Mesothelial cell of epicardium (in vitro differentiated cells): Measurements from ENCODE around the gene PHF2. TPM values are rescaled to one million over a fixed set of nuclear protein-coding genes. Genes with fewer than 3 reads are reported as not detected.

Source experiments
- DNase-seq, 2 experiments: peaks; one replicate each; pipeline ENCODE4 v3.0.0; 2021; ENCODE audit warnings: low spot score in 2 of 2; ENCODE audit not compliant: unreplicated experiment in 2 of 2
- H3K27ac Mint-ChIP-seq: 2 replicates; pipeline ENCODE4 v1.8.0; 2021; ENCODE audit warnings: mixed read lengths
- H3K27me3 Mint-ChIP-seq: 2 replicates; pipeline ENCODE4 v1.8.0; 2021; ENCODE audit warnings: low read depth, mixed read lengths
- H3K36me3 Mint-ChIP-seq: 2 replicates; pipeline ENCODE4 v1.8.0; 2021; ENCODE audit warnings: mixed read lengths
- H3K4me1 Mint-ChIP-seq: 2 replicates; pipeline ENCODE4 v1.8.0; 2021; ENCODE audit warnings: mixed read lengths
- H3K4me3 Mint-ChIP-seq: 2 replicates; pipeline ENCODE4 v1.8.0; 2021; ENCODE audit warnings: mild to moderate bottlenecking, moderate library complexity, mixed read lengths
- H3K9me3 Mint-ChIP-seq: 2 replicates; pipeline ENCODE4 v1.8.0; 2021; ENCODE audit warnings: mixed read lengths
- CTCF ChIP-seq: fragments of 200-600 bp; sonication (generic); IDR thresholded peaks from one replicate; pipeline ENCODE4 v1.5.0; 2021; ENCODE audit warnings: antibody characterized with exemption; ENCODE audit not compliant: unreplicated experiment
- total RNA-seq: library from RNA; stranded (reverse); gene quantifications from 3 replicates; pipeline ENCODE4 v1.2.1, GENCODE V29; 2021

PHF2 gene
- total RNA-seq, 1 donor from 2014 or later = 37.6 TPM

GRCh38 chr9:93646640-93647178 lies 70.3 kb downstream of the PHF2 start:
- DNase-seq = peak in 1 of 2 experiments; percentile 30
- no peak overlapping the region for H3K4me3 Mint-ChIP-seq
- TF ChIP-seq CTCF = no peak
- peaks cover 28% of the 10 kb centered on the region for H3K36me3 Mint-ChIP-seq
- peaks cover 4% of the 10 kb centered on the region for H3K4me1 Mint-ChIP-seq
- no peaks in the 10 kb centered on the region for H3K9me3 Mint-ChIP-seq
- H3K27me3 Mint-ChIP-seq = no peaks in the 10 kb centered on the region
- no peak overlapping the region for H3K27ac Mint-ChIP-seq

GRCh38 chr9:93648181-93648580 lies 71.8 kb downstream of the PHF2 start:
- no peak for TF ChIP-seq CTCF
- peak in 1 of 2 experiments; percentile 21 for DNase-seq
- Mint-ChIP-seq H3K27me3 (no peaks in the 10 kb centered on the region), H3K4me1 (no peaks in the 10 kb centered on the region), H3K36me3 (peaks cover 29% of the 10 kb centered on the region), H3K4me3 (no peak overlapping the region), H3K27ac (no peak overlapping the region), H3K9me3 (no peaks in the 10 kb centered on the region)

GRCh38 chr9:93648836-93649235 lies 72.5 kb downstream of the PHF2 start:
- no peak overlapping the region for H3K27ac Mint-ChIP-seq
- H3K4me1 Mint-ChIP-seq = no peaks in the 10 kb centered on the region
- DNase-seq = no peak
- peaks cover 27% of the 10 kb centered on the region for H3K36me3 Mint-ChIP-seq
- H3K4me3 Mint-ChIP-seq = no peak overlapping the region
- H3K9me3 Mint-ChIP-seq = no peaks in the 10 kb centered on the region
- no peak for TF ChIP-seq CTCF
- H3K27me3 Mint-ChIP-seq = no peaks in the 10 kb centered on the region

GRCh38 chr9:93649610-93650261 lies 73.4 kb downstream of the PHF2 start:
- Mint-ChIP-seq H3K4me1 (no peaks in the 10 kb centered on the region), H3K27ac (no peak overlapping the region), H3K9me3 (no peaks in the 10 kb centered on the region), H3K4me3 (no peak overlapping the region), H3K27me3 (no peaks in the 10 kb centered on the region), H3K36me3 (peaks cover 24% of the 10 kb centered on the region)
- no peak for DNase-seq
- TF ChIP-seq CTCF = no peak

GRCh38 chr9:93650448-93650847 lies 74.1 kb downstream of the PHF2 start:
- no peaks in the 10 kb centered on the region for H3K4me1 Mint-ChIP-seq
- H3K4me3 Mint-ChIP-seq = no peak overlapping the region
- DNase-seq = no peak
- no peak for TF ChIP-seq CTCF
- no peak overlapping the region for H3K27ac Mint-ChIP-seq
- H3K36me3 Mint-ChIP-seq = peaks cover 25% of the 10 kb centered on the region
- H3K27me3 Mint-ChIP-seq = no peaks in the 10 kb centered on the region
- H3K9me3 Mint-ChIP-seq = no peaks in the 10 kb centered on the region

- no peak for DNase-seq
- TF ChIP-seq CTCF = no peak
- no peaks in the 10 kb centered on the region for H3K27me3 Mint-ChIP-seq
- H3K27ac Mint-ChIP-seq = no peak overlapping the region
- no peaks in the 10 kb centered on the region for H3K4me1 Mint-ChIP-seq
- H3K4me3 Mint-ChIP-seq = no peak overlapping the region
- H3K9me3 Mint-ChIP-seq = no peaks in the 10 kb centered on the region
- peaks cover 25% of the 10 kb centered on the region for H3K36me3 Mint-ChIP-seq
These were observed 75.2 kb downstream of the PHF2 start for GRCh38 chr9:93651521-93651950.
